Measurements from ENCODE around the gene SNX5. TPM values are rescaled to one million over a fixed set of nuclear protein-coding genes. Genes with fewer than 3 reads are reported as not detected.

The SNX5 gene
- total and polyA plus RNA-seq, 9 of the 15 experiments (the other 6 are each of a cell fraction or from before 2014, with no cell fraction given), result 53.5 to 276 (median 160) TPM

DNA sequence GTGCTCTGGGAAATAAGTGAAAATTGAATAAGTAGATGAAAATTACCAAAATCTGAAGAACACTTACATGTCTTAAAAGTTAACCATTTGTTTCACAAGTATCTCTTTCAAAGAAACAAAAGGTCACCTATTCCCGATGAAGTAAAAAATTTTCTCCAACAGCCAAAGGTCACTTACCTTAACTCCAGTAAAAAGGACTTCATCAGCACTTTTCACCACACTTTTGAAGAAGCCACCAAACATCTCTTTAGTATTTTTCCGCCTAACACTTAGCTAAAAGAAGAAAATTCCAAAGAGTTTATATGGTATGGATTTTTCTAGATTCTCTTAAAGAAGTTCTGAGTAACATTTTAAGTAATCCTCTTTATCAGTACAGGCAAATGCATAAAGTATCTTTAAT lies 17.3 kb downstream of the SNX5 start (continued):
- TF ChIP-seq, protein P1, sequence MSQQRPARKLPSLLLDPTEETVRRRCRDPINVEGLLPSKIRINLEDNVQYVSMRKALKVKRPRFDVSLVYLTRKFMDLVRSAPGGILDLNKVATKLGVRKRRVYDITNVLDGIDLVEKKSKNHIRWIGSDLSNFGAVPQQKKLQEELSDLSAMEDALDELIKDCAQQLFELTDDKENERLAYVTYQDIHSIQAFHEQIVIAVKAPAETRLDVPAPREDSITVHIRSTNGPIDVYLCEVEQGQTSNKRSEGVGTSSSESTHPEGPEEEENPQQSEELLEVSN (IDR thresholded peaks at IDR 0.05; ENCODE audit: borderline replicate concordance in 1 of 2, extremely low read depth in 1 of 2, insufficient read depth in 1 of 2, insufficient read length in 1 of 2, low read depth in 1 of 2, low read length in 1 of 2, poor library complexity in 1 of 2, severe bottlenecking in 1 of 2), result no peak
- TF ChIP-seq, protein P2, sequence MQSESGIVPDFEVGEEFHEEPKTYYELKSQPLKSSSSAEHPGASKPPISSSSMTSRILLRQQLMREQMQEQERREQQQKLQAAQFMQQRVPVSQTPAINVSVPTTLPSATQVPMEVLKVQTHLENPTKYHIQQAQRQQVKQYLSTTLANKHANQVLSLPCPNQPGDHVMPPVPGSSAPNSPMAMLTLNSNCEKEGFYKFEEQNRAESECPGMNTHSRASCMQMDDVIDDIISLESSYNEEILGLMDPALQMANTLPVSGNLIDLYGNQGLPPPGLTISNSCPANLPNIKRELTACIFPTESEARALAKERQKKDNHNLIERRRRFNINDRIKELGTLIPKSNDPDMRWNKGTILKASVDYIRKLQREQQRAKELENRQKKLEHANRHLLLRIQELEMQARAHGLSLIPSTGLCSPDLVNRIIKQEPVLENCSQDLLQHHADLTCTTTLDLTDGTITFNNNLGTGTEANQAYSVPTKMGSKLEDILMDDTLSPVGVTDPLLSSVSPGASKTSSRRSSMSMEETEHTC (IDR thresholded peaks at IDR 0.05), result no peak
- TF ChIP-seq ZNF316 (IDR thresholded peaks at IDR 0.05) (peak; percentile 76), MAFK (IDR thresholded peaks at IDR 0.05; ENCODE audit: low read length) (peak; percentile 43; the same call in 1 of the 2 replicates), HNRNPUL1 (IDR thresholded peaks at IDR 0.05; ENCODE audit: low read length) (no peak), TRIM24 (IDR thresholded peaks at IDR 0.05) (no peak)
- TF ChIP-seq, protein P3, sequence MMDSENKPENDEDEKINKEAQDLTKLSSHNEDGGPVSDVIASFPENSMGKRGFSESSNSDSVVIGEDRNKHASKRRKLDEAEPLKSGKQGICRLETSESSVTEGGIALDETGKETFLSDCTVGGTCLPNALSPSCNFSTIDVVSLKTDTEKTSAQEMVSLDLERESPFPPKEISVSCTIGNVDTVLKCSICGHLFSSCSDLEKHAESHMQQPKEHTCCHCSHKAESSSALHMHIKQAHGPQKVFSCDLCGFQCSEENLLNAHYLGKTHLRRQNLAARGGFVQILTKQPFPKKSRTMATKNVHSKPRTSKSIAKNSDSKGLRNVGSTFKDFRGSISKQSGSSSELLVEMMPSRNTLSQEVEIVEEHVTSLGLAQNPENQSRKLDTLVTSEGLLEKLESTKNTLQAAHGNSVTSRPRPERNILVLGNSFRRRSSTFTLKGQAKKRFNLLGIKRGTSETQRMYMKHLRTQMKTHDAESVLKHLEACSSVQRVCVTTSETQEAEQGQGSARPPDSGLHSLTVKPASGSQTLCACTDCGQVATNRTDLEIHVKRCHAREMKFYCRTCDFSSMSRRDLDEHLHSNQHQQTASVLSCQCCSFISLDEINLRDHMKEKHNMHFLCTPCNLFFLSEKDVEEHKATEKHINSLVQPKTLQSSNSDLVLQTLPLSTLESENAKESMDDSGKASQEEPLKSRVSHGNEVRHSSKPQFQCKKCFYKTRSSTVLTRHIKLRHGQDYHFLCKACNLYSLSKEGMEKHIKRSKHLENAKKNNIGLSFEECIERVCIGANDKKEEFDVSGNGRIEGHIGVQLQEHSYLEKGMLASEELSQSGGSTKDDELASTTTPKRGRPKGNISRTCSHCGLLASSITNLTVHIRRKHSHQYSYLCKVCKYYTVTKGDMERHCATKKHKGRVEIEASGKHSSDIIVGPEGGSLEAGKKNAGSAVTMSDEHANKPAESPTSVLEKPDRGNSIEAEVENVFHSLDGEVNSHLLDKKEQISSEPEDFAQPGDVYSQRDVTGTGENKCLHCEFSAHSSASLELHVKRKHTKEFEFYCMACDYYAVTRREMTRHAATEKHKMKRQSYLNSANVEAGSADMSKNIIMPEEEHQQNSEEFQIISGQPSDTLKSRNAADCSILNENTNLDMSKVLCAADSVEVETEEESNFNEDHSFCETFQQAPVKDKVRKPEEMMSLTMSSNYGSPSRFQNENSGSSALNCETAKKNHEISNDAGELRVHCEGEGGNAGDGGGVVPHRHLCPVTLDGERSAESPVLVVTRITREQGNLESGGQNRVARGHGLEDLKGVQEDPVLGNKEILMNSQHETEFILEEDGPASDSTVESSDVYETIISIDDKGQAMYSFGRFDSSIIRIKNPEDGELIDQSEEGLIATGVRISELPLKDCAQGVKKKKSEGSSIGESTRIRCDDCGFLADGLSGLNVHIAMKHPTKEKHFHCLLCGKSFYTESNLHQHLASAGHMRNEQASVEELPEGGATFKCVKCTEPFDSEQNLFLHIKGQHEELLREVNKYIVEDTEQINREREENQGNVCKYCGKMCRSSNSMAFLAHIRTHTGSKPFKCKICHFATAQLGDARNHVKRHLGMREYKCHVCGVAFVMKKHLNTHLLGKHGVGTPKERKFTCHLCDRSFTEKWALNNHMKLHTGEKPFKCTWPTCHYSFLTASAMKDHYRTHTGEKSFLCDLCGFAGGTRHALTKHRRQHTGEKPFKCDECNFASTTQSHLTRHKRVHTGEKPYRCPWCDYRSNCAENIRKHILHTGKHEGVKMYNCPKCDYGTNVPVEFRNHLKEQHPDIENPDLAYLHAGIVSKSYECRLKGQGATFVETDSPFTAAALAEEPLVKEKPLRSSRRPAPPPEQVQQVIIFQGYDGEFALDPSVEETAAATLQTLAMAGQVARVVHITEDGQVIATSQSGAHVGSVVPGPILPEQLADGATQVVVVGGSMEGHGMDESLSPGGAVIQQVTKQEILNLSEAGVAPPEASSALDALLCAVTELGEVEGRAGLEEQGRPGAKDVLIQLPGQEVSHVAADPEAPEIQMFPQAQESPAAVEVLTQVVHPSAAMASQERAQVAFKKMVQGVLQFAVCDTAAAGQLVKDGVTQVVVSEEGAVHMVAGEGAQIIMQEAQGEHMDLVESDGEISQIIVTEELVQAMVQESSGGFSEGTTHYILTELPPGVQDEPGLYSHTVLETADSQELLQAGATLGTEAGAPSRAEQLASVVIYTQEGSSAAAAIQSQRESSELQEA (IDR thresholded peaks at IDR 0.05; ENCODE audit: low read depth), result no peak

Data from K562 (cell line).